Fibroblast of lung (primary cell): ENCODE results near the gene IRF2BPL. TPM values are rescaled to one million over a fixed set of nuclear protein-coding genes. Genes with fewer than 3 reads are reported as not detected.
A peak's percentile ranks its signal among the peaks of the same experiment; 100 is the strongest.
"Not testable (repeated sequence)": the region's sequence is repeated elsewhere in the genome, so short reads cannot be mapped to it uniquely, and the experiment has no call there.

Source experiments
- DNase-seq, 2 donors: peaks; one replicate each; pipeline versions ENCODE4 v3.0.0 to v3.0.0-alpha.2; 2010; ENCODE audit warnings: low read depth in 2 of 2
- H2AFZ ChIP-seq: 2 replicates; pipeline ENCODE4 v1.5.1; 2012; ENCODE audit warnings: low read length, control low read depth, inconsistent platforms
- H3K27ac ChIP-seq: 2 replicates; pipeline ENCODE4 v1.5.1; 2011; ENCODE audit warnings: low read length, control low read depth; ENCODE audit not compliant: insufficient read depth
- H3K27me3 ChIP-seq: 2 replicates; pipeline ENCODE4 v1.5.1; 2011; ENCODE audit warnings: mild to moderate bottlenecking, low read length; ENCODE audit not compliant: control insufficient read depth, insufficient read depth
- H3K36me3 ChIP-seq: 2 replicates; pipeline ENCODE4 v1.5.1; 2011; ENCODE audit warnings: low read length; ENCODE audit not compliant: control insufficient read depth, insufficient read depth
- H3K4me1 ChIP-seq: 2 replicates; pipeline ENCODE4 v1.5.1; 2011; ENCODE audit warnings: low read length; ENCODE audit not compliant: control insufficient read depth, insufficient read depth; ENCODE audit errors: extremely low read depth
- H3K4me2 ChIP-seq: 2 replicates; pipeline ENCODE4 v1.5.1; 2011; ENCODE audit warnings: low read length, control low read depth; ENCODE audit not compliant: insufficient read depth; ENCODE audit errors: extremely low read depth
- H3K4me3 ChIP-seq, 4 experiments: fragments of 200-600 bp in 1 of 4; sonication (generic) in 1 of 4; replicated peaks in 1 of 4; 2 replicates each; pipeline ENCODE4 v1.5.1; 2011 to 2016; ENCODE audit warnings: low read length in 4 of 4, low read depth in 3 of 4, mild to moderate bottlenecking in 3 of 4, control low read depth in 2 of 4, inconsistent platforms in 1 of 4, mixed read lengths in 1 of 4; ENCODE audit not compliant: insufficient read depth in 1 of 4; ENCODE audit errors: control extremely low read depth in 1 of 4
- H3K79me2 ChIP-seq: 2 replicates; pipeline ENCODE4 v1.5.1; 2012; ENCODE audit warnings: mild to moderate bottlenecking, low read length, inconsistent platforms; ENCODE audit not compliant: control insufficient read depth, insufficient read depth
- H3K9ac ChIP-seq: 2 replicates; pipeline ENCODE4 v1.5.1; 2011; ENCODE audit warnings: mild to moderate bottlenecking, low read length, control low read depth; ENCODE audit not compliant: insufficient read depth
- H3K9me3 ChIP-seq: 2 replicates; pipeline ENCODE4 v1.5.1; 2012; ENCODE audit warnings: low read depth, low read length; ENCODE audit not compliant: control insufficient read depth, insufficient read depth
- H4K20me1 ChIP-seq: 2 replicates; pipeline ENCODE4 v1.5.1; 2011; ENCODE audit warnings: low read length; ENCODE audit not compliant: control insufficient read depth, insufficient read depth; ENCODE audit errors: extremely low read depth
- EZH2 ChIP-seq: IDR thresholded peaks from 2 replicates; pipeline ENCODE4 v1.5.1; 2012; ENCODE audit warnings: low read length, control low read depth, mild to moderate bottlenecking; ENCODE audit errors: missing control alignments
- polyA plus RNA-seq, 2 donors: library from polyadenylated mRNA; depleted of rRNA in 1 of 2; stranded (reverse) in 1 of 2; unstranded in 1 of 2; fragments of >200 nt; gene quantifications; 2 replicates each; pipeline ENCODE4 v1.2.1, GENCODE V29; 2011 to 2012; ENCODE audit warnings: missing spikeins in 1 of 2
- total RNA-seq: library from RNA; depleted of rRNA; stranded (reverse); fragments of >200 nt; gene quantifications from 2 replicates; pipeline ENCODE4 v1.2.1, GENCODE V29; 2014
- TF ChIP-seq, protein P1 (sequence below), 2 donors: IDR thresholded peaks in 1 of 2; conservative IDR thresholded peaks in 1 of 2; 1 replicate in 1 of 2; 2 replicates in 1 of 2; pipeline ENCODE4 v1.5.1; 2011 to 2012; ENCODE audit warnings: low read length in 2 of 2, control low read depth in 1 of 2, inconsistent platforms in 1 of 2, low read depth in 1 of 2, mild to moderate bottlenecking in 1 of 2

Gene IRF2BPL
- total and polyA plus RNA-seq, 2 donors (not counting 1 experiment from before 2014, with no cell fraction given): 9.8 to 45.9 TPM

DNA sequence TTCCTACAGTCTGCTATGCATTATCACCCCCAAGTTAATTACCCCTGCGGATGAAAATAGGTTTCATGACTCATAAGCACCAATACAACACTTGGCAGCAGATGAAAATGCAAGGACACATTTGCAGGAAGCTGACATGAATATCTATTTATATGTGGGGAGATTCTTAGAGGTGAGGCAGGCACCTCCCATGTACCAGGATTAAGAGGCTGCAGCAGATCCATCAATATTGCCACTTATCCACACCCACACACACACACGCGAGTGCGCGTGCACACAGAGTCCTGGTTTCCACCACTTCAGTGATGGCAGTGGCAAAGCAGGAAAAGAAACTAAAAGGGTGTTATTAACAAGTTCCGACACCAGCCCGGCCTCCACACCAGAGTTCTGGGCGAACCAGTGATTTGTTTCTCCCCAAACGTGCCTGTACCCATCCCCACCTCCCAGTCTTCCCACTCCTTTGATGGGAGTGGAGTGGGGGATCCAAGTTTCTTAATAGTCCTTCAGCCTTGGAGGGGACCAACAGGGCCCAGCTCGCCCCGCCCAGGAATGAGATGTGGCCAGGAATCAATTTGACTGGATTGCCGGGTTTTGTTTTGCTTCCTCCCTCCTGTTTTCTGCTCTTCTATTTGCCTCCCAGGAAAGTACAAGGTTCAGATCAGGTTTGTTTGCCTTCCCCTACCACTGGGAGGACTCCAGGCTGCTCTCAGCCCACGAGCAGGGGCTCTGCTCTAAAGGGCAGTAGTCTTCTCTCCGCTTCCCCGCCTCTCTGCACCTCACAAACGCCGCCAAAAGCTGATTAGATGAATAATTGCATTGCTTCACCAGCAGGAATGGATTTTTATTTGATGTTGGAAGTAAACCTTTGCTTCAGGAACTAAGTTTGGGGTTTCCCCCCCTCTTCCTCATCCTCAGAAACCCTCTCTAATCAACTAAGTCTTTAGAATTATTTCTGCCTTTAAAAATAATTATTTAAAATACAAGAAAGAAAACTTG is 5.2 kb downstream of the IRF2BPL start:
- H3K9ac ChIP-seq: peak overlapping the region; percentile 11
- DNase-seq: peak; percentile 62 to 72
- TF ChIP-seq, protein P1, sequence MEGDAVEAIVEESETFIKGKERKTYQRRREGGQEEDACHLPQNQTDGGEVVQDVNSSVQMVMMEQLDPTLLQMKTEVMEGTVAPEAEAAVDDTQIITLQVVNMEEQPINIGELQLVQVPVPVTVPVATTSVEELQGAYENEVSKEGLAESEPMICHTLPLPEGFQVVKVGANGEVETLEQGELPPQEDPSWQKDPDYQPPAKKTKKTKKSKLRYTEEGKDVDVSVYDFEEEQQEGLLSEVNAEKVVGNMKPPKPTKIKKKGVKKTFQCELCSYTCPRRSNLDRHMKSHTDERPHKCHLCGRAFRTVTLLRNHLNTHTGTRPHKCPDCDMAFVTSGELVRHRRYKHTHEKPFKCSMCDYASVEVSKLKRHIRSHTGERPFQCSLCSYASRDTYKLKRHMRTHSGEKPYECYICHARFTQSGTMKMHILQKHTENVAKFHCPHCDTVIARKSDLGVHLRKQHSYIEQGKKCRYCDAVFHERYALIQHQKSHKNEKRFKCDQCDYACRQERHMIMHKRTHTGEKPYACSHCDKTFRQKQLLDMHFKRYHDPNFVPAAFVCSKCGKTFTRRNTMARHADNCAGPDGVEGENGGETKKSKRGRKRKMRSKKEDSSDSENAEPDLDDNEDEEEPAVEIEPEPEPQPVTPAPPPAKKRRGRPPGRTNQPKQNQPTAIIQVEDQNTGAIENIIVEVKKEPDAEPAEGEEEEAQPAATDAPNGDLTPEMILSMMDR (conservative IDR thresholded peaks at IDR 0.05 in 1 of 2, IDR thresholded peaks at IDR 0.05 in 1 of 2; ENCODE audit: low read depth in 1 of 2, low read length in 2 of 2): peak; percentile 13 to 42
- no peak for TF ChIP-seq EZH2
- H2AFZ ChIP-seq: no peak overlapping the region
- no peaks in the 10 kb centered on the region for H3K27me3 ChIP-seq
- peak overlapping the region; percentile 98 for H3K27ac ChIP-seq
- no peaks in the 10 kb centered on the region for H3K9me3 ChIP-seq
- peaks cover 12% of the 10 kb centered on the region for H3K36me3 ChIP-seq
- H3K4me3 ChIP-seq: peak overlapping the region; percentile 38 to 99 (median 84)
- H3K79me2 ChIP-seq: peaks cover 44% of the 10 kb centered on the region
- peaks cover 10% of the 10 kb centered on the region for H3K4me1 ChIP-seq
- no peaks in the 10 kb centered on the region for H4K20me1 ChIP-seq
- peak overlapping the region; percentile 92 for H3K4me2 ChIP-seq

DNA sequence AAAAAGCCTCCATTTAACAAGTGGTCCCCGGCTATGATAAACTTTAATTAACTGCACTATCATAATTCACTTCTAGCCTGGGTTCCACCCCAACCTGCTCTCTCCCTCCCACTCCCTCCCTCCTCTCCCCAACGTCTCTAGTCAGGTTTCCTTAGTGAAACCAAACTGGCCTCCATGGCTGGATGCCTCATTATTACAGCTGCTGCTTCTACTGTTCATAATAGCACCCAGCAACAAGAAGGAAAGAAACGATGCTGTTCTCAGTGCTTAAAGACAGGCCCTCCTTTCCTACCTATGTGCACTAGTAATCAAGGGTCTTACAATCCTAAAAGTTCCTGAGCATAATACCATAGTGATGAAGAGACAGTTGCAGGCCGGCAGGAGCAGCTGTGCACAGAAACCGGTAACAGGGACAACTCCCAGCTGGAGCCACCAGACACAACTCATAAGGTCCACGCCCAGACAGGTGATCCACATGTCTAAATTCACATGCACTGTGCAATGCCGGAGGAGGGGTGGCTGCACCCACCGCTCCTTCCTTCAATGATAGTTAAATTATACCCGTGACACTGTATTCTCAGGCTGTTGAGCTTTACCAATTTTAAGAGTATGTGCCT is 6.2 kb downstream of the IRF2BPL start:
- H3K4me2 ChIP-seq: no peak overlapping the region
- H2AFZ ChIP-seq: no peak overlapping the region
- H3K4me3 ChIP-seq: no peak overlapping the region
- no peak for DNase-seq
- H3K9me3 ChIP-seq: no peaks in the 10 kb centered on the region
- H3K36me3 ChIP-seq: peaks cover 12% of the 10 kb centered on the region
- no peak for TF ChIP-seq EZH2
- TF ChIP-seq, protein P1 (conservative IDR thresholded peaks at IDR 0.05 in 1 of 2, IDR thresholded peaks at IDR 0.05 in 1 of 2; ENCODE audit: low read depth in 1 of 2, low read length in 2 of 2): no peak
- no peak overlapping the region for H3K9ac ChIP-seq
- H3K27me3 ChIP-seq: no peaks in the 10 kb centered on the region
- peaks cover 10% of the 10 kb centered on the region for H3K4me1 ChIP-seq
- no peaks in the 10 kb centered on the region for H4K20me1 ChIP-seq
- peaks cover 37% of the 10 kb centered on the region for H3K79me2 ChIP-seq
- H3K27ac ChIP-seq: no peak overlapping the region

DNA sequence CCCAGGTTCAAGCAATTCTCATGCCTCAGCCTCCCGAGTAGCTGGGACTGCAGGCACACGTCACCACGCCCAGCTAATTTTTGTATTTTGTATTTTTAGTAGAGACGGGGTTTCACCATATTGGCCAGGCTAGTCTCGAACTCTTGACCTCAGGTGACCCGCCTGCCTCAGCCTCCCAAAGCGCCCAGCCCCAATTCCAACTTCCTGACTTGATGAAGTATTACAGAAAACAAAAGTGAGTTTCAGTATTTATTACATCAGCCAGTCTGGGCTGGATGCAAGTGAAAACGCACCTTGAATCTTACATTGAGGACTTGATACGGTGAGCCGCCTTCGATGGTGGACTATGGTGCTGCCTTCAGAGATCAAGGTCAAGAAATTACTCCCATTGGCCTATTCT is 7.1 kb downstream of the IRF2BPL start:
- not testable (repeated sequence) for DNase-seq, H2AFZ ChIP-seq, H3K9ac ChIP-seq, H3K4me3 ChIP-seq, H3K9me3 ChIP-seq, H3K27me3 ChIP-seq, H3K27ac ChIP-seq, H4K20me1 ChIP-seq, H3K4me2 ChIP-seq, H3K4me1 ChIP-seq
- Histone ChIP-seq H3K36me3 (peaks cover 10% of the 10 kb centered on the region), H3K79me2 (peaks cover 30% of the 10 kb centered on the region)
